Testis (tissue), 2 donors: ENCODE data around the gene DOC2A.

Experiments used
- POLR2A ChIP-seq: fragments of 450-650 bp; IDR thresholded peaks from one replicate; pipeline ENCODE4 v1.6.1; 2017; ENCODE audit warnings: antibody characterized with exemption, mild to moderate bottlenecking, moderate library complexity
- TF ChIP-seq, protein P1 (sequence below), 3 experiments: fragments of 450-650 bp in 2 of 3; fragments of 200-600 bp in 1 of 3; sonication (generic) in 1 of 3; IDR thresholded peaks; one replicate each; pipeline ENCODE4 v1.5.1; 2016 to 2019; ENCODE audit warnings: antibody characterized with exemption in 3 of 3, mild to moderate bottlenecking in 2 of 3, moderate library complexity in 1 of 3

- no peak for TF ChIP-seq POLR2A
- TF ChIP-seq, protein P1, sequence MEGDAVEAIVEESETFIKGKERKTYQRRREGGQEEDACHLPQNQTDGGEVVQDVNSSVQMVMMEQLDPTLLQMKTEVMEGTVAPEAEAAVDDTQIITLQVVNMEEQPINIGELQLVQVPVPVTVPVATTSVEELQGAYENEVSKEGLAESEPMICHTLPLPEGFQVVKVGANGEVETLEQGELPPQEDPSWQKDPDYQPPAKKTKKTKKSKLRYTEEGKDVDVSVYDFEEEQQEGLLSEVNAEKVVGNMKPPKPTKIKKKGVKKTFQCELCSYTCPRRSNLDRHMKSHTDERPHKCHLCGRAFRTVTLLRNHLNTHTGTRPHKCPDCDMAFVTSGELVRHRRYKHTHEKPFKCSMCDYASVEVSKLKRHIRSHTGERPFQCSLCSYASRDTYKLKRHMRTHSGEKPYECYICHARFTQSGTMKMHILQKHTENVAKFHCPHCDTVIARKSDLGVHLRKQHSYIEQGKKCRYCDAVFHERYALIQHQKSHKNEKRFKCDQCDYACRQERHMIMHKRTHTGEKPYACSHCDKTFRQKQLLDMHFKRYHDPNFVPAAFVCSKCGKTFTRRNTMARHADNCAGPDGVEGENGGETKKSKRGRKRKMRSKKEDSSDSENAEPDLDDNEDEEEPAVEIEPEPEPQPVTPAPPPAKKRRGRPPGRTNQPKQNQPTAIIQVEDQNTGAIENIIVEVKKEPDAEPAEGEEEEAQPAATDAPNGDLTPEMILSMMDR (IDR thresholded peaks at IDR 0.05), result no peak
Measured at GRCh38 chr16:30002614-30003346, 8.0 kb downstream of the DOC2A start.
